Heart left ventricle (tissue), 13 donors: Measurements from ENCODE around the gene E2F6.

ENCODE experiments used
- POLR2A ChIP-seq, 2 donors: fragments of 450-650 bp; IDR thresholded peaks; one replicate each; pipeline ENCODE4 v1.6.1; 2017; ENCODE audit warnings: antibody characterized with exemption in 2 of 2, mild to moderate bottlenecking in 2 of 2, moderate library complexity in 2 of 2
- TF ChIP-seq, protein P1 (sequence below), 12 donors: fragments of 200-600 bp; sonication (generic) in 4 of 12; IDR thresholded peaks; one replicate each; pipeline versions ENCODE4 v1.5.0 to v1.8.0; 2018 to 2022; ENCODE audit warnings: antibody characterized with exemption in 12 of 12, mild to moderate bottlenecking in 5 of 12
- donor health status: ischemic (EF 13 %, LVEDD 7.1; RV severe dilation, severe dysfunction).
- donor health status: DM: no; HTN: yes; CAD: no.
- donor health status: DM: no; HTN: no; CAD: no.
- donor health status: ischemic (EF 25% LVEDD 6.9; RV normal size, moderate dysfunction).
- donor health status: ischemic (EF 25% LVEDD 5.7; RV mildly dilated, moderate dysfunction).
- donor health status: ischemic (EF 35%, LVEDD 5.7; RV mildly dilated, moderate dysfunction).
- donor health status: nonischemic (EF 11% LVEDD 7.7; RV severe dilation, severe dysfunction).
- donor health status: DM: yes; HTN: yes; CAD: no.
- donor health status: PGD.
- donor health status: ischemic (EF 29% LVEDD 5.4; RV normal size, mild dysfunction).
- donor health status: nonischemic (EF 23%, LVEDD 6.1; RV moderate dilation, normal function).

DNA sequence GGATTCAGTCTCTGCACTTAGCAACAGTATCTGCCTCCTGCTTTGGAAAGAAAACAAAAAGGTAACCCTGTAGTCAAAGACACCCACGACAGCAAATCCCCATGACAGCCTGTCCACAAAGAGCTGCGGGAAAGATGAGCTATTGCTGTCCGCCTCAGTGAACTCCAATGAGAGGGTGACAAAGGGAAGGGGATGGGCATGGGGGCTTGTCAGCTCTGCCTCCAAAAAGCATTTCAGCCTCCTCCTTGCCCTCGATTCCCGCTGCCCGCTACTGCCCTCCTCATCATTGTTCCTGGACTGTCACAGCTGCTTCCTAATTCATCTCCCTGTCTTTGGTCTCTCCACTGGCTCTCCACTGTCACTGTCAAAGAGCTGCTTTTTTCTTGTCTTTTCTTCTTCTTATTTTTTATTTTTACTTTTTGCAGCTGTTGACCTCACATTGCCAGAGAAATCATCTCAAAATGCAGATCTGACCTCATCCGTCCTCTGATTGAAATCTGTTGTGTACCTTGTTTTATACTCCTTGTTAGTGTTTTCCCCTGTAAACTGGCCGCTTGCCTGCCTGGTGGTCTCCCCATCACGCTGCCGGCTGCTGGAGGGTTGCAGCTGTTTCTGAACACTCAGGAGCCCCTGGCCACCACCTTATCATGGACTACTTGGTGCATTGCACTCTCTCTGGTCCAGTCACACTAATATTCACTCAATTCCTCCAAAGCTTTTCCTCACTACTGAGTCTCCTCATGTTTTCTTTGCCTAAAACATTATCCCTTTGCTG, 7.9 kb upstream of the E2F6 start:
- TF ChIP-seq, protein P1, sequence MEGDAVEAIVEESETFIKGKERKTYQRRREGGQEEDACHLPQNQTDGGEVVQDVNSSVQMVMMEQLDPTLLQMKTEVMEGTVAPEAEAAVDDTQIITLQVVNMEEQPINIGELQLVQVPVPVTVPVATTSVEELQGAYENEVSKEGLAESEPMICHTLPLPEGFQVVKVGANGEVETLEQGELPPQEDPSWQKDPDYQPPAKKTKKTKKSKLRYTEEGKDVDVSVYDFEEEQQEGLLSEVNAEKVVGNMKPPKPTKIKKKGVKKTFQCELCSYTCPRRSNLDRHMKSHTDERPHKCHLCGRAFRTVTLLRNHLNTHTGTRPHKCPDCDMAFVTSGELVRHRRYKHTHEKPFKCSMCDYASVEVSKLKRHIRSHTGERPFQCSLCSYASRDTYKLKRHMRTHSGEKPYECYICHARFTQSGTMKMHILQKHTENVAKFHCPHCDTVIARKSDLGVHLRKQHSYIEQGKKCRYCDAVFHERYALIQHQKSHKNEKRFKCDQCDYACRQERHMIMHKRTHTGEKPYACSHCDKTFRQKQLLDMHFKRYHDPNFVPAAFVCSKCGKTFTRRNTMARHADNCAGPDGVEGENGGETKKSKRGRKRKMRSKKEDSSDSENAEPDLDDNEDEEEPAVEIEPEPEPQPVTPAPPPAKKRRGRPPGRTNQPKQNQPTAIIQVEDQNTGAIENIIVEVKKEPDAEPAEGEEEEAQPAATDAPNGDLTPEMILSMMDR (IDR thresholded peaks at IDR 0.05) = no peak
- no peak for TF ChIP-seq POLR2A (IDR thresholded peaks at IDR 0.05)
